NCI-H524 treated with DMSO at 0.1 percent for 48 hours (cell line): ENCODE data around the gene HGF.

Source experiments
- DNase-seq: peaks from one replicate; lab custom pipeline; 2025; lab: John Stamatoyannopoulos, UW

HGF gene

GRCh38 chr7:81719865-81720264 lies 50.0 kb downstream of the HGF start:
- no peak for DNase-seq

- peak; percentile 1 for DNase-seq
Measured at GRCh38 chr7:81715984-81716588, 53.8 kb downstream of the HGF start.

GRCh38 chr7:81714306-81714705 lies 55.5 kb downstream of the HGF start:
- no peak for DNase-seq

GRCh38 chr7:81710751-81711150 lies 59.1 kb downstream of the HGF start:
- DNase-seq: peak; percentile 89

- peak; percentile 19 for DNase-seq
Measured at GRCh38 chr7:81709836-81710235, 60.0 kb downstream of the HGF start.

DNA sequence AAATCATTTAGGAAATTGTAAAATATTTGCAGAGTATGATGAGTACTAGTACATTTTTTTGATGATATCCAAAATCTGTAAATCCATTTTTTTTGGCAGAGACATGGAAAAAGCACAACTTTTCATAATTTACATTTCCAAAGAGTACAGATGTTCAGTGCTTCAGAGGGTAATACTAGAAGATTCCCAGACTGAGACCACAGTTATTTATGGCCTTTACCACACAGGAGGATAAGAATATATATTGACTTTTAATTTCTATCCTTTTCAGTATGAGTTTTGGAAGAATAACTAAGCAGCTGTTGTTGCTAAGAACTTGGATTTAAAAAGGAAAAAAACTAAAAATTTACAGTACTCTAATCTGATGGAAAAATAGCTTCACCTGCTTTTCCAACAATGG lies 61.9 kb downstream of the HGF start:
- DNase-seq: no peak

DNA sequence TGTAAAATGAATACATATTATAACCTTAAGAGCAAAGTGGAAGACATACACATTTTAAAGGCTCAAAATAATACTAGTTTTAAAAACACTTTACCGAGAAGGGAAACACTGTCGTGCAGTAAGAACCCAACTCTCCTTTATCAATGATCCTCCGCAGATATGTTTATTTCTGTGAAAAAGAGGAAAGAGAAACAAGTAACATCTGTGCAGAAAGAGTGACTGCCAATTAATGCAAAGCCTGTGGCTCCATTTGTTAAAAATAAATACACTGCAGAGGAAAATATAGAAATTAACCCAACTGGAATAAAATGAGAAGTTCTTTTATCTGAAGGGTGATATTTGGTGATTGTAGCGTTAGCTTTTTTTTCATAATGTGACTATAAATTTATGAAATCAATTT lies 62.7 kb downstream of the HGF start:
- DNase-seq: no peak

GRCh38 chr7:81705206-81705605 lies 64.6 kb downstream of the HGF start:
- DNase-seq: no peak

GRCh38 chr7:81704595-81704994 lies 65.3 kb downstream of the HGF start:
- no peak for DNase-seq

DNA sequence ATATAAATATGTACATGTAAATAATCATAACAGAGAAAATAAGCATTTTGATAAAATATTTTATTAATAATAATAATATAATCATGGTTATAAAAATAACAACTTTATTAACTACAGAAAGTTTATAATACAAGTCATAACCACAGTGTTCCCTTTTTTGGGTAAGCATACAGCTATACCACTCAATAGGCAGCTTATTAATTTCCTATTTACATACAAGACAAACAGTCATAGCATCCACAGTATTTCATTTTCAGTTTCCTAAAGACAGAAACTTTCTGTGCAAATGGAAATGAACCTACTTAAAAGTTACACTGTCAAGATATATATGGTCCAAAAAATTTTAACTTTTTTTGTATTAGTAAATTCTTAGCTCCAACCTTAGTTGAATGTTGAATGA lies 70.9 kb downstream of the HGF start:
- DNase-seq: no peak

- no peak for DNase-seq
Measured at GRCh38 chr7:81694711-81695110, 75.1 kb downstream of the HGF start.

GRCh38 chr7:81693894-81694293 lies 76.0 kb downstream of the HGF start:
- DNase-seq: no peak

DNA sequence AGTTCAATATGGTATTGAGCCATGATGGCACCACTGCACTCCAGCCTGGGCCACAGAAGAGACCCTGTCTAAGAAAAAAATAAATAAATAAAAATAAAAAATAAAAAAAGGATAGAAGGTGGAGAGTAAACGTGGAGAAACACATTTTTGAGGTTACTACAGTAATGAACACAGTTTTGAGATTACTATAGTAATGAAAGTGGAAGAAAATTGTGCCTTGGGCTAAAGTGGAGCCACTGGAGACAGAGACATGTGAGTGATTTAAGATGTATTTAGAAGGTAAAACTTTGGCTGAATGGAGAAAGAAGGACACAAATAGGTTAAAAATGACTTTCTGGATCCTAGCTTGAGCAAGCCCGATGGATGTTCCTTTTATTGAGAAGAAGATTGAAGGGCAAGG lies 76.8 kb downstream of the HGF start:
- no peak for DNase-seq

- no peak for DNase-seq
Measured at GRCh38 chr7:81692146-81692905, 77.5 kb downstream of the HGF start.

GRCh38 chr7:81691199-81691821 lies 78.5 kb downstream of the HGF start:
- DNase-seq: no peak

DNA sequence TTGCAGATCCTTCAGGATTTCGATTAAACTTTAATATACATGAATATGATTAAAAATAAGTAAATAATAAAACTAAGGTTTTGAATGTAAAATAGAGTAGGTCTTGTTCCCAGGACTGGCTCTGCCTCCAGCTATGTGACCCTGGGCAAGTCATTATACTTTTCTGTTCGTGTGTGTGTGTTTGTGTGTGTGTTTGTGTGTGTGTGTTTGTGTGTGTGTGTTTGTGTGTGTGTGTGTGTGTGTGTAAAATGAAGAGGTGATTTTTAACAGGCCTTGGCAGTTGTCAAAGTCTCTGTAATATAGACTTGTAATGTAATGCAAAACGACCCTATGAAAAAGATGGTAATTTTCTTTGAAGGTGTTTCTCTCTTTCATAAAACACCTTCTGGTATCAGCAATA lies 79.2 kb downstream of the HGF start:
- no peak for DNase-seq

GRCh38 chr7:81690251-81690650 lies 79.6 kb downstream of the HGF start:
- no peak for DNase-seq

DNA sequence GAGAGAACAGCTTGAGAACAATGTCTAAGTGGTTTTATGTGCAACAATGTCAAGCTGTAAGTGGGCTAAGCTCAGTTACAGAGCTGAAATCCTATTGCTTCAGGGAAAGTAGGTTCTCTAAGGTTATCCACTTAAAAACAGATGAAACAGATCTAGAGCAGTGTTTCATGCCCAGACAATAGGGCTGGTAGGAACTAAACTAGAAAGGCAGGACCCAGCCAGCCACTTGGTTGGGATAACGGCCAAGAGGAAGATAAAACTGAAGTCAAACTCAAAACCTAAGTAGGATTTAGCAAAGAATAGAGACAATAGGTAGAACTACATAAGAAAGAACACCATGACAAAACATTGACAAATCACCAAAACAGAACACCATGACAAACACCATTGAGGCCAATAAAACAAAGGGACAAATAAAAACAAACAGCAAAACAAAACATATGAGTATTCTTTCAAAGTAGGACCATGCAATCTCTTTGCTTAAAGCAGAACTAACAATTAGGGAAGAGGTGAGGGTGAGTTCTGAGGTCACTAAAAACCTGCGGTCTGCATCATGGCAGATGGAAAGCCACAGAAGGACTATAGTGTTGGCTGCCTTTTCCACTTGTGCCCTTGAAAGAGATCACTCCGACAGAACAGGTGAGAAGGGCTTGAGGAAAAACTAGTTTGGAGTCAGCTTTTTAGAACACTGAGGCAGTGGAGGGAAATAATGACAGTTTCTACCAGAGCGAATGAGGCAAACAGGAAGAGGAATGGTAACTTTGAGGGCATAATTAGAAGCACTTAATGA lies 81.0 kb downstream of the HGF start:
- DNase-seq: peak; percentile 38

DNA sequence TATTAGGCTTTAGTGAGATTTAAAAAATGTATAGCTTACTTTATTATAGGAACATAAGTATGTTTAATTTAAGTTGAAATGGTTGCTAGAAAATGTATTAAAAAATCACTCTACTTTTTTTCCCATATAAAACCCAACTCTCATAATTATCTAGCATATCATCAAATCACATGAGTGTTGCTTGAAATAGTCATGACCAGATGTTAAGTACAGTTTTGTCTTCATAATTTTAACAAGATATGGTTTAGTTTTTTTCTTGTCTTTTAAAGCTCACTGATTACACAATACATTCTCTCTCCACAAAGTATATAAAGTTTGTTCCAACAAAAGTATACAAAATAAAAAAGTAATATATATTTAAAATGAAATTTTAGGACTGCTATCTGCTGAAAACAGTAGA lies 82.8 kb downstream of the HGF start:
- DNase-seq: no peak

DNA sequence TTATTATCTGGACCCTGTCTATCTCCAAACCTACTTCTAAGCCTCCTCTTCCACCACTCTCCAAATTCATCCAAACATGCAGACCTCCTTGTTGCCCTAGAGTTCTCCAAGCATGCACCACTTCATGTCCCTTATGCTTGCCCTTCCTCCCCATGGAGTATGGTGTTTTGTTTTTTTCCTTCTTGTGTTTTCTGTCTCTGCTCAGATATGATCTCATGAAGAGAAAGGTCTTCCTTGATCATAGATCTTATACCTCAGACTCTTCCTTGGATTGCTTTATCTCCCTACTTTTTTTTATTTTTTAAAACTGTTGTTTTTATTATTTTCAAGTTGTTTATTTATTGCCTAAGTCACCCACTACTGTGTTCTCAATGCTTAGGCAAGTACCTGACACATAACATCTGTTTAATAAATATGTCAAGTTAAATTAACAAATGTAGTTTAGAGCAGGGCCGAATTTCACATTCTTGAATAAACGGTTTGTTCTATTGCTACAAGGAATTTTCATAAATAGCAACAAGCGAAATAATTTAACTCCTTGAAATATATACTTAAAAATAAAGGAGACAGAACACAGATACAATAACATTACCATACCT lies 84.5 kb downstream of the HGF start:
- DNase-seq: no peak

DNA sequence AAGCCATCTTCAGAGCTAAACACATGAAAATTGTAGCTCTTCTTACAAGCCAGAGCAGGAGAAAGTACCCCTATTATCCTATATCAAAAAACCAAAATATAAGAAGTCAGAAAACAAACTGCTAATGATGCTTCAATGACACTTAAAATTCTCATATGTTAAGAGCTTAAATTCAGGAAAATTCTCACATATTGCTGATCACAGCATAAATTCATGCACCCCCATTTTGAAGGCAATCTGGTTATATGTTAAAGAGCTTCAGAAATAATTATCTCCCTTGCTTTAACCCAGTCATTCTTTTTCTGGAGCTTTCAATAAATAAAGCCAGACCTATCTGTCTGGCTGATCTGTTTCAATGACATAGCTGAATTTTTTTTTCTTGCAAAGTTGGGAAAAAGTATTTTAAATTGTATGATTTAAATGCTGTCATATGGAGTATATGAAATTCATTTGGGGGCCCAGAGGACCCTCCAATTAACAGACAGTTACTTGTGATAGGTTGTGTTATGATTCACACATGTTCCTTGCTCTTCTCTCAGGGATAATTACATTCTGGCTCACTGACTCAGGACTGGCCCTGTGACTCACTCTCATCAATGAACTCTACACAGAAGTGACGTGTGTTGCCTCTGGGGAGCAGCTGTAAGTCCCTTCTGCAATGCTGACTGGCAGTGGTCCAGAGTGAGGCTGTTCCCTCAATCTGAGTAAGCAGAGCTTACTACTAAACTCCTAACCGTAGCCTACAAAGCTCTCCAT lies 85.2 kb downstream of the HGF start:
- peak; percentile 28 for DNase-seq

DNA sequence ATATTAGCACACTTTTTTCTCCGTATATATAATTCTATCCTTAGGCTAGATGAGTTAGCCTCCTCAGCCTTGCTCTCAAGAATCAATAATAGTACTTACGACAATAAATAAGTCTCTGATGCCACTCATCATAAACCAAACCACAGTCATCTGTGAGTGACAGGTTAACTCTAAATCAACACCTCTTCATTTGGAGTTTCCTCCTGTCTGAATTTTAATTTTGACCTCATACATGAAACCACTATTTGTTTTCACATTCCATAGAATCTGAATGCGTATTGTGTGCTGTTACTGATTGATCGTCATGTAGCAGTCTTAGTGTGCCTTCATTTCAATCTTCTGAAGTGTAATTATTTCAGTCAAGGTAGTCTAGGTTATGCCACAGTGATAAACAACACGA lies 85.8 kb downstream of the HGF start:
- no peak for DNase-seq
